NCI-H2227 (cell line): ENCODE data around the gene SLC17A3.

Experiments
- DNase-seq: peaks from one replicate; lab custom pipeline; 2025; ENCODE audit not compliant: unreplicated experiment; lab: John Stamatoyannopoulos, UW

SLC17A3 gene

GRCh38 chr6:25874118-25874517 lies at the start of gene SLC17A3:
Gene SLC17A3, minus strand, starts transcription at chr6:25874243. Its CDS starts 5,856 bp downstream, at chr6:25868387.
- DNase-seq: no peak

- DNase-seq: no peak
Observed at GRCh38 chr6:25922301-25922700, 48.3 kb upstream of the SLC17A3 start.

GRCh38 chr6:25921525-25922203 lies 47.6 kb upstream of the SLC17A3 start:
- no peak for DNase-seq

- DNase-seq: no peak
Observed at GRCh38 chr6:25919657-25920056, 45.6 kb upstream of the SLC17A3 start.

- DNase-seq: no peak
Observed at GRCh38 chr6:25918083-25918683, 44.1 kb upstream of the SLC17A3 start.

GRCh38 chr6:25916789-25917490 lies 42.9 kb upstream of the SLC17A3 start:
- no peak for DNase-seq

- no peak for DNase-seq
Observed at GRCh38 chr6:25916330-25916729, 42.3 kb upstream of the SLC17A3 start.

GRCh38 chr6:25913741-25914140 lies 39.7 kb upstream of the SLC17A3 start:
- DNase-seq: no peak

- no peak for DNase-seq
Observed at GRCh38 chr6:25911351-25911750, 37.3 kb upstream of the SLC17A3 start.

- no peak for DNase-seq
Observed at GRCh38 chr6:25907475-25908014, 33.5 kb upstream of the SLC17A3 start.

GRCh38 chr6:25903467-25904099 lies 29.5 kb upstream of the SLC17A3 start:
- no peak for DNase-seq

GRCh38 chr6:25902071-25902470 lies 28.0 kb upstream of the SLC17A3 start:
- no peak for DNase-seq

GRCh38 chr6:25900843-25901242 lies 26.8 kb upstream of the SLC17A3 start:
- DNase-seq: no peak

GRCh38 chr6:25899580-25900408 lies 25.8 kb upstream of the SLC17A3 start:
- no peak for DNase-seq

GRCh38 chr6:25899123-25899522 lies 25.1 kb upstream of the SLC17A3 start:
- DNase-seq: no peak

GRCh38 chr6:25898289-25898977 lies 24.4 kb upstream of the SLC17A3 start:
- DNase-seq: no peak

GRCh38 chr6:25896252-25896651 lies 22.2 kb upstream of the SLC17A3 start:
- no peak for DNase-seq

- DNase-seq: no peak
Observed at GRCh38 chr6:25895771-25896170, 21.7 kb upstream of the SLC17A3 start.

GRCh38 chr6:25893778-25894177 lies 19.7 kb upstream of the SLC17A3 start:
- no peak for DNase-seq

GRCh38 chr6:25892877-25893276 lies 18.8 kb upstream of the SLC17A3 start:
- no peak for DNase-seq
